Natural killer cell (primary cell): ENCODE measurements around the gene ANKRD60. TPM values are rescaled to one million over a fixed set of nuclear protein-coding genes. Genes with fewer than 3 reads are reported as not detected.

Experiments used
- ATAC-seq, 3 donors: fragments of 150-1000 bp in 2 of 3; fragments of 200-7000 bp in 1 of 3; cut with Tn5 transposase; 1 replicate in 1 of 3; 2 replicates in 2 of 3; pipeline ENCODE4 v1.10.0; 2021; ENCODE audit warnings: mild to moderate bottlenecking in 2 of 3, moderate library complexity in 2 of 3
- DNase-seq, 2 donors: peaks; one replicate each; pipeline versions ENCODE4 v3.0.0 to v3.0.0-alpha.2; 2013 to 2021; ENCODE audit warnings: mixed read lengths in 1 of 2
- H3K27ac ChIP-seq: one replicate; pipeline ENCODE4 v1.5.1; 2013; ENCODE audit warnings: mild to moderate bottlenecking, low read length
- H3K27me3 ChIP-seq: one replicate; pipeline ENCODE4 v1.6.1; 2013; ENCODE audit warnings: low read length; ENCODE audit not compliant: control insufficient read depth, insufficient read depth
- H3K36me3 ChIP-seq: one replicate; pipeline ENCODE4 v1.6.1; 2013; ENCODE audit warnings: low read length; ENCODE audit not compliant: control insufficient read depth, insufficient read depth
- H3K4me1 ChIP-seq: one replicate; pipeline ENCODE4 v1.6.1; 2013; ENCODE audit warnings: low read length; ENCODE audit not compliant: control insufficient read depth, insufficient read depth
- H3K4me3 ChIP-seq: one replicate; pipeline ENCODE4 v1.5.1; 2013; ENCODE audit warnings: low read length
- H3K9me3 ChIP-seq: one replicate; pipeline ENCODE4 v1.6.1; 2013; ENCODE audit warnings: low read length; ENCODE audit not compliant: control insufficient read depth, insufficient read depth
- H3K27ac Mint-ChIP-seq, 2 donors: one replicate each; pipeline ENCODE4 v1.8.0; 2022; ENCODE audit warnings: mild to moderate bottlenecking in 2 of 2, mixed read lengths in 2 of 2, moderate library complexity in 1 of 2
- H3K27me3 Mint-ChIP-seq, 2 donors: one replicate each; pipeline ENCODE4 v1.8.0; 2022; ENCODE audit warnings: low read depth in 2 of 2, mixed read lengths in 2 of 2
- H3K36me3 Mint-ChIP-seq: one replicate; pipeline ENCODE4 v1.8.0; 2022; ENCODE audit warnings: mixed read lengths
- H3K4me1 Mint-ChIP-seq, 2 donors: one replicate each; pipeline ENCODE4 v1.8.0; 2022; ENCODE audit warnings: mixed read lengths in 2 of 2
- H3K4me3 Mint-ChIP-seq: one replicate; pipeline ENCODE4 v1.8.0; 2022; ENCODE audit warnings: mild to moderate bottlenecking, moderate library complexity, mixed read lengths
- H3K9me3 Mint-ChIP-seq, 2 donors: one replicate each; pipeline ENCODE4 v1.8.0; 2022; ENCODE audit warnings: mixed read lengths in 2 of 2
- WGBS: methylation state at CpG from one replicate; pipeline ENCODE4 v1.1.7; 2013; ENCODE audit warnings: missing lambda C conversion rate; ENCODE audit not compliant: insufficient coverage; 5-methylcytosine and 5-hydroxymethylcytosine counted together
- intact Hi-C: fragments of 100-400 bp; cut with micrococcal nuclease; formaldehyde crosslinking; loops from one replicate; pipeline ENCODE4 v1.14.2; 2022
- total RNA-seq, 4 donors: library from RNA; stranded (reverse); fragments of 120-200 nt in 1 of 4; gene quantifications; one replicate each; pipeline versions ENCODE4 v1.2.3 to v1.2.4, GENCODE V29; 2013 to 2022
- TF ChIP-seq, protein P1 (sequence below): fragments of 200-600 bp; IDR thresholded peaks from one replicate; pipeline ENCODE4 v1.8.0; 2022; ENCODE audit warnings: antibody characterized with exemption

ANKRD60 gene
- total RNA-seq, 3 donors from 2014 or later (not counting 1 experiment from before 2014, with no cell fraction given) = not detected

DNA sequence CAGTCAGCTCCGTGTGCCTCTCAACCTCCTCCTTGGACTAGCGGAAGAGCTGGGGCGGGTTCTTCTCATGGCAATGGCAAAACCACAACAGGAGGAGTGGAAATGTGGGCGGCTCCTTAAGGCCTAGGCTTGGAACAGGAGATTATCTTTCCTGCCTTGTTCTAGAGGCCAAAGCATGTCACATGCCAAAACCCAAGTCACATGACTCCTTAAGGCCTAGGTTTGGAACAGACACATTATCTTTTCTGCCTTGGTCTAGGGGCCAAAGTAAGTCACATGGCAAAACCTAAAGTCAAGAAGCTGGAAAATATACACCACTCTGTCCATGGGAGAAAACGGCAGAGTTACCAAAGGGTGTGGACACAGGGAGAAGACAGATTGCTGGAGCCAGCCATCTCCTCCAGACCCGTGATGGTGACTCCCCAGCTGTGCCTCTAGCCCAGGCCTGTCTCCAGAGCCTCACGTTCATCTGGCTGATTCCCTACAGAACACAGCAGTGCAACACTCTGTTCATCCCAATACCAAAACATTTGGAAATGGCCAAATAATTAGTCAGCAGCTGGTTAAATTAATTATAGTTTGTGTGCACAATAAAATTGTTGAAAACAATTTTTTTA, 34.2 kb downstream of the ANKRD60 start:
- H3K27ac ChIP-seq = no peak overlapping the region
- H3K4me1 Mint-ChIP-seq = no peaks in the 10 kb centered on the region
- DNase-seq = no peak
- no peak for ATAC-seq
- intact Hi-C loops = no loop called here
- H3K4me1 ChIP-seq = no peaks in the 10 kb centered on the region
- H3K27me3 ChIP-seq = no peaks in the 10 kb centered on the region
- WGBS = 79% methylated on average over 7 of the region's 7 CpGs
- H3K4me3 ChIP-seq = no peak overlapping the region
- no peaks in the 10 kb centered on the region for H3K36me3 ChIP-seq
- H3K9me3 Mint-ChIP-seq = peaks cover 0 to 4% of the 10 kb centered on the region in 2 donors
- H3K27ac Mint-ChIP-seq = no peak overlapping the region
- TF ChIP-seq, protein P1, sequence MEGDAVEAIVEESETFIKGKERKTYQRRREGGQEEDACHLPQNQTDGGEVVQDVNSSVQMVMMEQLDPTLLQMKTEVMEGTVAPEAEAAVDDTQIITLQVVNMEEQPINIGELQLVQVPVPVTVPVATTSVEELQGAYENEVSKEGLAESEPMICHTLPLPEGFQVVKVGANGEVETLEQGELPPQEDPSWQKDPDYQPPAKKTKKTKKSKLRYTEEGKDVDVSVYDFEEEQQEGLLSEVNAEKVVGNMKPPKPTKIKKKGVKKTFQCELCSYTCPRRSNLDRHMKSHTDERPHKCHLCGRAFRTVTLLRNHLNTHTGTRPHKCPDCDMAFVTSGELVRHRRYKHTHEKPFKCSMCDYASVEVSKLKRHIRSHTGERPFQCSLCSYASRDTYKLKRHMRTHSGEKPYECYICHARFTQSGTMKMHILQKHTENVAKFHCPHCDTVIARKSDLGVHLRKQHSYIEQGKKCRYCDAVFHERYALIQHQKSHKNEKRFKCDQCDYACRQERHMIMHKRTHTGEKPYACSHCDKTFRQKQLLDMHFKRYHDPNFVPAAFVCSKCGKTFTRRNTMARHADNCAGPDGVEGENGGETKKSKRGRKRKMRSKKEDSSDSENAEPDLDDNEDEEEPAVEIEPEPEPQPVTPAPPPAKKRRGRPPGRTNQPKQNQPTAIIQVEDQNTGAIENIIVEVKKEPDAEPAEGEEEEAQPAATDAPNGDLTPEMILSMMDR = no peak
- peaks cover 0 to 7% of the 10 kb centered on the region in 2 donors for H3K27me3 Mint-ChIP-seq
- H3K9me3 ChIP-seq = no peaks in the 10 kb centered on the region
- no peaks in the 10 kb centered on the region for H3K36me3 Mint-ChIP-seq
- no peak overlapping the region for H3K4me3 Mint-ChIP-seq

DNA sequence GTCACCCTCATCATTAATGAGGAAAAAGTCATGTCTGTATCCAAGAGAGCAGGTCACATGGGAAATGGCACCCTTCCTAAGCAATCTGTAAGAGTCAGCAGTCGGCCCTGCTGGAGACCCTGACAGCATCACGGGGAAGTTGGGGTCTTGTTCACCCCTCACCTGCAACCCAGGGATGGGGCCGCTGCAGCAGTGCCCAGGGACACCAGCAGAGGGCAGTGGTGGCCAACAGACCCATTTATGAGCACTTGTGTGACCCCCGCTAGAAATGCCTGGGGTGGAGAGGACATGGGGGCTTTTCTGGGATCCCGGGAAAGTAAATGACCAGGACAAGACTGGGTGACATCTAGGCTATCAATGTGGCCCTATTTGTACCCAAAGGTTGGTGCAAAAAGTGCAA, 35.9 kb downstream of the ANKRD60 start:
- H3K4me3 Mint-ChIP-seq = no peak overlapping the region
- Histone ChIP-seq H3K4me3 (no peak overlapping the region), H3K27ac (no peak overlapping the region), H3K27me3 (no peaks in the 10 kb centered on the region), H3K4me1 (no peaks in the 10 kb centered on the region), H3K9me3 (no peaks in the 10 kb centered on the region), H3K36me3 (no peaks in the 10 kb centered on the region)
- H3K9me3 Mint-ChIP-seq = peaks cover 0 to 4% of the 10 kb centered on the region in 2 donors
- H3K27ac Mint-ChIP-seq = no peak overlapping the region
- intact Hi-C loops = no loop called here
- H3K4me1 Mint-ChIP-seq = no peaks in the 10 kb centered on the region
- peaks cover 3 to 7% of the 10 kb centered on the region in 2 donors for H3K27me3 Mint-ChIP-seq
- 48% methylated on average over 5 of the region's 5 CpGs for WGBS
- no peaks in the 10 kb centered on the region for H3K36me3 Mint-ChIP-seq
- DNase-seq (peak; percentile 24 to 54), ATAC-seq (peak in 2 of 3 donors; percentile 50 to 56)
- TF ChIP-seq, protein P1 = peak; percentile 58

DNA sequence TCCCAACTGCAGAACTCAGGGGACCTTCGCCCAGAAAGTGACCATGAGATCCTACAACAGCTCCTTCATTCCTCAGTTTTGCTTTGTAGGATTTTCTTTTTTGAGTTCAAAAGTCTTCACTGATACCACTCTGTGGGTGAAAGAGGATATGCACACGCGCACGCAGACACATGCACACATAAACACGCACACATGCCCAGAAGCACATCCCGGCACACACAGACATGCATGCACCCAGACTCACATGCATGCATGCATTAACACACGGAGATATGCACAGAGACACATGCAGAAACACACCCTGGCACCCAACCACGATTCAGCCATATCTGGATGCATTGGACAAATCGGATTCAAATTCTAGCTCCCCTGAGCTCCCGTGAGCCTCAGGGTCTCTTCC, 36.4 kb downstream of the ANKRD60 start:
- Mint-ChIP-seq H3K9me3 (peaks cover 0 to 4% of the 10 kb centered on the region in 2 donors), H3K27me3 (peaks cover 3 to 7% of the 10 kb centered on the region in 2 donors), H3K36me3 (no peaks in the 10 kb centered on the region), H3K4me1 (no peaks in the 10 kb centered on the region), H3K4me3 (no peak overlapping the region), H3K27ac (no peak overlapping the region)
- intact Hi-C loops = no loop called here
- Histone ChIP-seq H3K36me3 (no peaks in the 10 kb centered on the region), H3K4me3 (no peak overlapping the region), H3K4me1 (no peaks in the 10 kb centered on the region), H3K27ac (no peak overlapping the region), H3K9me3 (no peaks in the 10 kb centered on the region), H3K27me3 (no peaks in the 10 kb centered on the region)
- no peak for ATAC-seq
- DNase-seq = no peak
- 79% methylated on average over 10 of the region's 10 CpGs for WGBS
- TF ChIP-seq, protein P1 = no peak

DNA sequence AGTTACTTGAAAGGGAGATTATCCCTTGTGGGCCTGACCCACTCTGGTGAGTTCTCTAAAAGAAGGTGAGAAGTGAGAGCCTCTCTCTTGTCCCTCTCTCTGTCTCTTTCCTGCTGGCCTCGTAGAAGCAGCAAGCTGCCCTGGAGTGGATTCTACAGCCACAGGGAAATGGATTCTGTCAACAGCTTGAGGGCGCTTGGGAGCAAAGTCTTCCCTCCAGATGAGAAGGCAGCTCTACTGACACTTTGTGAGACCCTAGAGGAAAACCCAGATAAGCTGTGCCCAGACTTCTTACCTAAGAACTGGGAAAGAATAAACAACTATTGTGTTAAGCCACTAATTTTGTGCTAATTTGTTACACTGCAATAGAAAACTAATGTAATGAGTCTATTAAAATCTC, 39.9 kb downstream of the ANKRD60 start:
- Mint-ChIP-seq H3K27me3 (peaks cover 11 to 12% of the 10 kb centered on the region in 2 donors), H3K4me3 (no peak overlapping the region), H3K36me3 (no peaks in the 10 kb centered on the region), H3K9me3 (no peaks in the 10 kb centered on the region), H3K27ac (no peak overlapping the region), H3K4me1 (no peaks in the 10 kb centered on the region)
- intact Hi-C loops = no loop called here
- no peaks in the 10 kb centered on the region for H3K9me3 ChIP-seq
- no peak overlapping the region for H3K4me3 ChIP-seq
- 61% methylated on average over 2 of the region's 2 CpGs for WGBS
- ATAC-seq (no peak), DNase-seq (no peak)
- TF ChIP-seq, protein P1 = no peak
- H3K27me3 ChIP-seq = no peaks in the 10 kb centered on the region
- H3K36me3 ChIP-seq = no peaks in the 10 kb centered on the region
- H3K4me1 ChIP-seq = no peaks in the 10 kb centered on the region
- no peak overlapping the region for H3K27ac ChIP-seq
